CD4-positive, alpha-beta T cell (primary cell): ENCODE results near the gene HAGH. TPM values are rescaled to one million over a fixed set of nuclear protein-coding genes. Genes with fewer than 3 reads are reported as not detected.

ENCODE experiments used
- ATAC-seq: fragments of 200-7000 bp; cut with Tn5 transposase; one replicate; pipeline ENCODE4 v1.10.0; 2022; ENCODE audit warnings: mild to moderate bottlenecking; ENCODE audit not compliant: poor library complexity
- CTCF ChIA-PET: fragments of 350-600 bp; sonication (Branson Sonifier 250); formaldehyde crosslinking; loops from one replicate; lab custom pipeline; 2021; ENCODE audit warnings: antibody characterized with exemption, inconsistent platforms; lab: Charles Lee
- POLR2A ChIA-PET: fragments of 350-600 bp; sonication (Branson Sonifier 250); formaldehyde crosslinking; loops from one replicate; lab custom pipeline; 2021; ENCODE audit warnings: antibody characterized with exemption, inconsistent platforms; lab: Charles Lee
- DNase-seq, 14 experiments: peaks; one replicate each; pipeline ENCODE4 v3.0.0-alpha.2; 2013 to 2020; ENCODE audit warnings: mixed read lengths in 2 of 14
- H3K27ac ChIP-seq, 2 donors: one replicate each; pipeline versions ENCODE4 v1.5.1 to v1.7.0; 2013; ENCODE audit warnings: low read length in 2 of 2, low read depth in 1 of 2, mild to moderate bottlenecking in 1 of 2
- H3K27me3 ChIP-seq, 2 experiments: 1 replicate in 1 of 2; 2 replicates in 1 of 2; pipeline versions ENCODE4 v1.6.1 to v1.7.0; 2013; ENCODE audit warnings: low read length in 2 of 2, control low read depth in 1 of 2, mild to moderate bottlenecking in 1 of 2, moderate library complexity in 1 of 2; ENCODE audit not compliant: insufficient read depth in 2 of 2, control insufficient read depth in 1 of 2
- H3K36me3 ChIP-seq: one replicate; pipeline ENCODE4 v1.6.1; 2013; ENCODE audit warnings: low read length, control low read depth; ENCODE audit not compliant: insufficient read depth
- H3K4me1 ChIP-seq: one replicate; pipeline ENCODE4 v1.6.1; 2013; ENCODE audit warnings: low read length, control low read depth; ENCODE audit not compliant: insufficient read depth
- H3K4me3 ChIP-seq: one replicate; pipeline ENCODE4 v1.5.1; 2013; ENCODE audit warnings: mild to moderate bottlenecking, low read length, moderate library complexity
- H3K9me3 ChIP-seq, 2 experiments: 1 replicate in 1 of 2; 2 replicates in 1 of 2; pipeline versions ENCODE4 v1.6.1 to v1.7.0; 2013; ENCODE audit warnings: low read length in 2 of 2, mild to moderate bottlenecking in 2 of 2, control low read depth in 1 of 2, moderate library complexity in 1 of 2; ENCODE audit not compliant: control insufficient read depth in 1 of 2, insufficient read depth in 1 of 2
- H3K27ac Mint-ChIP-seq: one replicate; pipeline ENCODE4 v1.8.0; 2020; ENCODE audit warnings: mixed read lengths
- H3K27me3 Mint-ChIP-seq: one replicate; pipeline ENCODE4 v1.8.0; 2021; ENCODE audit warnings: mixed read lengths
- H3K36me3 Mint-ChIP-seq: one replicate; pipeline ENCODE4 v1.8.0; 2021; ENCODE audit warnings: low read depth, mixed read lengths
- H3K4me1 Mint-ChIP-seq: one replicate; pipeline ENCODE4 v1.8.0; 2021; ENCODE audit warnings: low read depth, mixed read lengths
- H3K4me3 Mint-ChIP-seq: one replicate; pipeline ENCODE4 v1.8.0; 2020; ENCODE audit warnings: mild to moderate bottlenecking, mixed read lengths
- H3K9me3 Mint-ChIP-seq: one replicate; pipeline ENCODE4 v1.8.0; 2020; ENCODE audit warnings: mixed read lengths
- CTCF ChIP-seq: fragments of 200-600 bp; IDR thresholded peaks from one replicate; pipeline ENCODE4 v1.8.0; 2022; ENCODE audit warnings: antibody characterized with exemption, mild to moderate bottlenecking
- intact Hi-C, 2 experiments: fragments of 100-400 bp; cut with DNase I in 1 of 2; cut with micrococcal nuclease in 1 of 2; formaldehyde crosslinking; loops; one replicate each; pipeline versions ENCODE4 v1.15.1 to v1.9.0; 2023 to 2025; cut with DNase I, micrococcal nuclease
- total RNA-seq, 174 experiments: library from RNA in 2 of 174; stranded (reverse) in 2 of 174; gene quantifications; one replicate each; pipeline ENCODE4 v1.2.3 and lab custom pipeline; 2021 to 2026

HAGH gene
- total RNA-seq, 2 experiments from 2014 or later = 20.9 to 22.7 TPM

GRCh38 chr16:1820946-1821290 lies 5.7 kb downstream of the HAGH start:
- Mint-ChIP-seq H3K27me3 (no peaks in the 10 kb centered on the region), H3K27ac (no peak overlapping the region), H3K4me1 (peaks cover 14% of the 10 kb centered on the region), H3K9me3 (no peaks in the 10 kb centered on the region), H3K36me3 (peaks cover 13% of the 10 kb centered on the region), H3K4me3 (no peak overlapping the region)
- Histone ChIP-seq H3K9me3 (no peaks in the 10 kb centered on the region), H3K4me1 (peaks cover 32% of the 10 kb centered on the region), H3K36me3 (peaks cover 61% of the 10 kb centered on the region), H3K27me3 (no peaks in the 10 kb centered on the region), H3K27ac (no peak overlapping the region), H3K4me3 (no peak overlapping the region)
- no peak for ATAC-seq
- intact Hi-C loops = no loop called here
- ChIA-PET CTCF (no interaction called here), POLR2A (no interaction called here)
- no peak for TF ChIP-seq CTCF
- DNase-seq = no peak

- H3K36me3 Mint-ChIP-seq = peaks cover 18% of the 10 kb centered on the region
- no peak for TF ChIP-seq CTCF
- intact Hi-C loops = no loop called here
- H3K27me3 Mint-ChIP-seq = no peaks in the 10 kb centered on the region
- no peak overlapping the region for H3K4me3 Mint-ChIP-seq
- ATAC-seq = no peak
- no peak overlapping the region for H3K4me3 ChIP-seq
- H3K4me1 ChIP-seq = peaks cover 26% of the 10 kb centered on the region
- H3K9me3 ChIP-seq = no peaks in the 10 kb centered on the region
- DNase-seq = no peak
- H3K9me3 Mint-ChIP-seq = no peaks in the 10 kb centered on the region
- ChIA-PET CTCF (no interaction called here), POLR2A (no interaction called here)
- no peak overlapping the region for H3K27ac Mint-ChIP-seq
- peaks cover 65% of the 10 kb centered on the region for H3K36me3 ChIP-seq
- H3K27me3 ChIP-seq = no peaks in the 10 kb centered on the region
- H3K27ac ChIP-seq = no peak overlapping the region
- H3K4me1 Mint-ChIP-seq = peaks cover 8% of the 10 kb centered on the region
Measured at GRCh38 chr16:1820096-1820945, 6.3 kb downstream of the HAGH start.

- POLR2A ChIA-PET = no interaction called here
- Histone ChIP-seq H3K36me3 (peaks cover 65% of the 10 kb centered on the region), H3K27me3 (no peaks in the 10 kb centered on the region), H3K27ac (no peak overlapping the region), H3K4me1 (peaks cover 19% of the 10 kb centered on the region), H3K4me3 (no peak overlapping the region), H3K9me3 (no peaks in the 10 kb centered on the region)
- H3K27me3 Mint-ChIP-seq = no peaks in the 10 kb centered on the region
- ATAC-seq = no peak
- H3K9me3 Mint-ChIP-seq = no peaks in the 10 kb centered on the region
- CTCF ChIA-PET = no interaction called here
- no peak overlapping the region for H3K4me3 Mint-ChIP-seq
- intact Hi-C loops = no loop called here
- no peak for DNase-seq
- peaks cover 3% of the 10 kb centered on the region for H3K4me1 Mint-ChIP-seq
- no peak overlapping the region for H3K27ac Mint-ChIP-seq
- H3K36me3 Mint-ChIP-seq = peaks cover 24% of the 10 kb centered on the region
- no peak for TF ChIP-seq CTCF
Measured at GRCh38 chr16:1819611-1820010, 7.0 kb downstream of the HAGH start.
